ENCODE results near the gene CCDC106.

The CCDC106 gene

GRCh38 chr19:55635334-55635717, 12.7 kb upstream of the CCDC106 start:
- DNase-seq (ENCODE audit: insufficient read length, low spot score) (no peak), FAIRE-seq (no peak)

GRCh38 chr19:55635856-55636440, 12.1 kb upstream of the CCDC106 start:
- FAIRE-seq, result no peak

GRCh38 chr19:55636723-55637122, 11.3 kb upstream of the CCDC106 start:
- no peak for DNase-seq (ENCODE audit: insufficient read length, low spot score)
- no peak for FAIRE-seq

More at GRCh38 chr19:55635856-55636440, 12.1 kb upstream of the CCDC106 start:
- DNase-seq (ENCODE audit: insufficient read length, low spot score), result no peak

- FAIRE-seq, result no peak
- DNase-seq (ENCODE audit: insufficient read length, low spot score), result no peak
Measured at GRCh38 chr19:55637534-55637933, 10.5 kb upstream of the CCDC106 start.

GRCh38 chr19:55638864-55639359, 9.1 kb upstream of the CCDC106 start:
- no peak for DNase-seq (ENCODE audit: insufficient read length, low spot score)
- FAIRE-seq, result peak; percentile 33

GRCh38 chr19:55640043-55640576, 7.9 kb upstream of the CCDC106 start:
- FAIRE-seq (no peak), DNase-seq (ENCODE audit: insufficient read length, low spot score) (no peak)

GRCh38 chr19:55640577-55641425, 7.2 kb upstream of the CCDC106 start, which contains the start of gene ZNF580:
ZNF580 (plus strand) TSS chr19:55641002; CDS start chr19:55642509, 1,507 bp downstream.
- DNase-seq (ENCODE audit: insufficient read length, low spot score), result peak; percentile 73
- peak; percentile 82 for FAIRE-seq

GRCh38 chr19:55641426-55642152, 6.4 kb upstream of the CCDC106 start:
- FAIRE-seq, result no peak

GRCh38 chr19:55642153-55643002, 5.6 kb upstream of the CCDC106 start:
- FAIRE-seq (no peak), DNase-seq (ENCODE audit: insufficient read length, low spot score) (no peak)

More at GRCh38 chr19:55641426-55642152, 6.4 kb upstream of the CCDC106 start:
- DNase-seq (ENCODE audit: insufficient read length, low spot score), result no peak

GRCh38 chr19:55643003-55643886, 4.8 kb upstream of the CCDC106 start, which contains the start of gene ZNF581:
ZNF581 (plus strand) TSS chr19:55643649; CDS start chr19:55644572, 923 bp downstream.
- DNase-seq (ENCODE audit: insufficient read length, low spot score) (peak; percentile 63), FAIRE-seq (peak; percentile 64)

- DNase-seq (ENCODE audit: insufficient read length, low spot score) (no peak), FAIRE-seq (no peak)
Measured at GRCh38 chr19:55643887-55644176, 4.2 kb upstream of the CCDC106 start.

GRCh38 chr19:55644191-55644833, 3.7 kb upstream of the CCDC106 start:
- FAIRE-seq (no peak), DNase-seq (ENCODE audit: insufficient read length, low spot score) (no peak)

GRCh38 chr19:55644842-55645511, 3.0 kb upstream of the CCDC106 start:
- no peak for FAIRE-seq
- DNase-seq (ENCODE audit: insufficient read length, low spot score), result no peak

- no peak for FAIRE-seq
Measured at GRCh38 chr19:55645512-55645881, 2.5 kb upstream of the CCDC106 start.

GRCh38 chr19:55646889-55647731, 902 bp upstream of the CCDC106 start:
- DNase-seq (ENCODE audit: insufficient read length, low spot score) (no peak), FAIRE-seq (no peak)

More at GRCh38 chr19:55645512-55645881, 2.5 kb upstream of the CCDC106 start:
- no peak for DNase-seq (ENCODE audit: insufficient read length, low spot score)

GRCh38 chr19:55648585-55649267, 714 bp downstream of the CCDC106 start:
- no peak for FAIRE-seq

More at GRCh38 chr19:55648585-55649267, 714 bp downstream of the CCDC106 start:
- no peak for DNase-seq (ENCODE audit: insufficient read length, low spot score)
